Mucosa of descending colon (tissue), 3 donors: ENCODE data around the gene NUDT21. TPM values are rescaled to one million over a fixed set of nuclear protein-coding genes. Genes with fewer than 3 reads are reported as not detected.

ENCODE experiments used
- ATAC-seq: fragments of 200-7000 bp; cut with Tn5 transposase; one replicate; pipeline ENCODE4 v1.9.1; 2020; ENCODE audit warnings: mild to moderate bottlenecking, moderate library complexity
- DNase-seq, 3 donors: peaks; one replicate each; pipeline ENCODE4 v3.0.0-alpha.2; 2020
- H3K36me3 ChIP-seq: fragments of 200-600 bp; one replicate; pipeline ENCODE4 v1.8.0; 2021; ENCODE audit warnings: low read depth, mild to moderate bottlenecking
- H3K4me1 ChIP-seq: fragments of 200-600 bp; one replicate; pipeline ENCODE4 v1.8.0; 2021; ENCODE audit warnings: low read depth, mild to moderate bottlenecking
- H3K4me3 ChIP-seq: fragments of 200-600 bp; one replicate; pipeline ENCODE4 v1.8.0; 2021; ENCODE audit warnings: mild to moderate bottlenecking
- H3K9me3 ChIP-seq: fragments of 200-600 bp; one replicate; pipeline ENCODE4 v1.8.0; 2021; ENCODE audit warnings: mild to moderate bottlenecking
- intact Hi-C, 2 donors: fragments of 100-400 bp; cut with DNase I in 1 of 2; cut with micrococcal nuclease in 1 of 2; formaldehyde crosslinking; loops; one replicate each; pipeline versions ENCODE4 v1.11.0 to v1.11.1; 2022; cut with DNase I, micrococcal nuclease
- total RNA-seq, 3 donors: library from RNA; stranded (reverse); fragmentation: NEBNext Ultra II Directional in 2 of 3; extraction: Animal tissue kit (Norgen Biotek cat#: 25700) in 2 of 3; gene quantifications; one replicate each; pipeline versions ENCODE4 v1.2.1 to v1.2.4, GENCODE V29; 2021 to 2023
- TF ChIP-seq, protein P1 (sequence below): fragments of 200-600 bp; IDR thresholded peaks from one replicate; pipeline ENCODE4 v1.8.0; 2022; ENCODE audit warnings: antibody characterized with exemption, mild to moderate bottlenecking
- donor health status: DM: no; HTN: no; CAD: no; lungs with moderate emphysema.
- donor health status: DM: no; HTN: no; CAD: no.
- donor health status: DM: no; HTN: yes; CAD: no.

NUDT21 gene
- total RNA-seq, 3 donors from 2014 or later = 64.4 to 94.2 (median 74.9) TPM

DNA sequence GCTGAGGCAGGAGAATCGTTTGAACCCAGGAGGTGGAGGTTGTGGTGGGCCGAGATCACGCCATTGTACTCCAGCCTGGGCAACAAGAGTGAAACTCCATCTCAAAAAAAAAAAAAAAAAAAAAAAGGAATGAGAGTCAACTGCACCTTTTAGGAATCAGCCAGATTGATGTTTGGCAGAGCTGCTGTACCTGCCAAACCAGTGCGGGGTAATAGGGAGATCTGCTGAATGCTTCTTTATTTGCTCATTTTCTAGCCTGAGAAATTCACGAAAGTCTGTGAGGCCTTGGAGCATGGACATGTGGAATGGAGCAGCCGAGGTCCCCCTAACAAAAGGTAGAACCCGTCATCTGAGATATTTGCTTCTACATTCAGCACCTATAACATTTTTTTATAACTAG, 18.6 kb upstream of the NUDT21 start:
- Histone ChIP-seq H3K9me3 (no peaks in the 10 kb centered on the region), H3K36me3 (peaks cover 4% of the 10 kb centered on the region), H3K4me3 (no peak overlapping the region), H3K4me1 (no peaks in the 10 kb centered on the region)
- ATAC-seq (no peak), DNase-seq (no peak)
- intact Hi-C loops = no loop called here
- TF ChIP-seq, protein P1, sequence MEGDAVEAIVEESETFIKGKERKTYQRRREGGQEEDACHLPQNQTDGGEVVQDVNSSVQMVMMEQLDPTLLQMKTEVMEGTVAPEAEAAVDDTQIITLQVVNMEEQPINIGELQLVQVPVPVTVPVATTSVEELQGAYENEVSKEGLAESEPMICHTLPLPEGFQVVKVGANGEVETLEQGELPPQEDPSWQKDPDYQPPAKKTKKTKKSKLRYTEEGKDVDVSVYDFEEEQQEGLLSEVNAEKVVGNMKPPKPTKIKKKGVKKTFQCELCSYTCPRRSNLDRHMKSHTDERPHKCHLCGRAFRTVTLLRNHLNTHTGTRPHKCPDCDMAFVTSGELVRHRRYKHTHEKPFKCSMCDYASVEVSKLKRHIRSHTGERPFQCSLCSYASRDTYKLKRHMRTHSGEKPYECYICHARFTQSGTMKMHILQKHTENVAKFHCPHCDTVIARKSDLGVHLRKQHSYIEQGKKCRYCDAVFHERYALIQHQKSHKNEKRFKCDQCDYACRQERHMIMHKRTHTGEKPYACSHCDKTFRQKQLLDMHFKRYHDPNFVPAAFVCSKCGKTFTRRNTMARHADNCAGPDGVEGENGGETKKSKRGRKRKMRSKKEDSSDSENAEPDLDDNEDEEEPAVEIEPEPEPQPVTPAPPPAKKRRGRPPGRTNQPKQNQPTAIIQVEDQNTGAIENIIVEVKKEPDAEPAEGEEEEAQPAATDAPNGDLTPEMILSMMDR = no peak

DNA sequence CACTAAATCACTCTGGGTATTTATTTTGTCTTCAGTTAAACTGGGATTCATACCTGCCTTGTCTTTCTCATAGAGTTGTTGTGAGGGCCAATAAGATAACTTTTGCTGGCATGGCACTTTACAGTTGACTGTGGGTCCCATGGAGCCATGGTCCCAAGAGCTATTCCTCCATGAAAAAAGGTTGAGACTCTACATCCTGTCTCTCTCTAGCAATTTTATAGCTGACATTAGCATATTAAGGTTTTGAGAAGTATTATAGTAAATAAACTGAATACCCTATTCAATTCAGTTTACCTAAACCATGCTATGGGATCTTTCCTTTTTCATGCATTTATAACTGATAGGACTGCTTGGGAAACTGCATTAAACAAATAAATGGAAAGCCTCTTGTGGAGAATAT, 17.7 kb upstream of the NUDT21 start:
- TF ChIP-seq, protein P1 = no peak
- DNase-seq (no peak), ATAC-seq (no peak)
- Histone ChIP-seq H3K4me1 (no peaks in the 10 kb centered on the region), H3K4me3 (no peak overlapping the region), H3K9me3 (no peaks in the 10 kb centered on the region), H3K36me3 (peaks cover 4% of the 10 kb centered on the region)
- intact Hi-C loops = no loop called here

DNA sequence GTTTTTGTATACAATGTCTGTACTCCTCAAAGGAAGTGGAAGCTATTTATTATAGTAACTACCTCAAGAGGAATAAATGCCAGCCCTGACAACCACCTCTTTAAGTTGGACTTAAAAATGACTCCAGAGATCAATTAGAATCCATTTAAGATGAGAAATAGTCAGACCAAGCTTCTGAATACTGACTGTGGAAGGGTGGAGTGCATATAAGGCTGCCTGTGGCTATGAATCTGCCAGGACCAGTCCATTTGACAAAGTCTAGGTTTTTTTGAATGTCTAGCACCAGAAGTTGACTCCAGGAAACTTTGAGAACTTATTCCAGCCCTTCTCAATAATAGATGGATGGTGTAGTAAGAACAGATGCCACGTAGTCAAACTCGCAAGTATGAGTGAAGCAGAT, 15.2 kb upstream of the NUDT21 start:
- ATAC-seq = no peak
- intact Hi-C loops = no loop called here
- Histone ChIP-seq H3K4me1 (no peaks in the 10 kb centered on the region), H3K4me3 (no peak overlapping the region), H3K36me3 (peaks cover 4% of the 10 kb centered on the region), H3K9me3 (no peaks in the 10 kb centered on the region)
- no peak for DNase-seq
- TF ChIP-seq, protein P1 = no peak

DNA sequence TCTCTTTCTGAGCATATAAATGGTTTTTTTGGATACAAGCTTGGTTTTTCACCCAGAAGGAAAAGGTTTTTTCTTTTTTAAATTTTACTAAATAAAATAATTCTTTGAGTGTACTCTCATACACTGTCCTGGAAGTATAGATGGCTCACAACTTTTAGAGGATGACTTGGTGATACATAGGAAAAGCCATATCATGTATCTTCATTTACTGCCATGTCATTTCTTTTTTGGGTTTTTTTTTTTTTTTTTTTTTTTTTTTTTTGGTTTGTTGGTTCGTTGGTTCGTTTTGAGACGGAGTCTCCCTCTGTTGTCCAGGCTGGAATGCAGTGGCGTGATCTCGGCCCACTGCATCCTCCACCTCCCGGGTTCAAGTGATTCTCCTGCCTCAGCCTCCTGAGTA, 12.0 kb upstream of the NUDT21 start:
- no peak overlapping the region for H3K4me3 ChIP-seq
- H3K4me1 ChIP-seq = no peaks in the 10 kb centered on the region
- H3K36me3 ChIP-seq = peaks cover 4% of the 10 kb centered on the region
- DNase-seq (no peak), ATAC-seq (no peak)
- intact Hi-C loops = no loop called here
- TF ChIP-seq, protein P1 = no peak
- H3K9me3 ChIP-seq = no peaks in the 10 kb centered on the region

DNA sequence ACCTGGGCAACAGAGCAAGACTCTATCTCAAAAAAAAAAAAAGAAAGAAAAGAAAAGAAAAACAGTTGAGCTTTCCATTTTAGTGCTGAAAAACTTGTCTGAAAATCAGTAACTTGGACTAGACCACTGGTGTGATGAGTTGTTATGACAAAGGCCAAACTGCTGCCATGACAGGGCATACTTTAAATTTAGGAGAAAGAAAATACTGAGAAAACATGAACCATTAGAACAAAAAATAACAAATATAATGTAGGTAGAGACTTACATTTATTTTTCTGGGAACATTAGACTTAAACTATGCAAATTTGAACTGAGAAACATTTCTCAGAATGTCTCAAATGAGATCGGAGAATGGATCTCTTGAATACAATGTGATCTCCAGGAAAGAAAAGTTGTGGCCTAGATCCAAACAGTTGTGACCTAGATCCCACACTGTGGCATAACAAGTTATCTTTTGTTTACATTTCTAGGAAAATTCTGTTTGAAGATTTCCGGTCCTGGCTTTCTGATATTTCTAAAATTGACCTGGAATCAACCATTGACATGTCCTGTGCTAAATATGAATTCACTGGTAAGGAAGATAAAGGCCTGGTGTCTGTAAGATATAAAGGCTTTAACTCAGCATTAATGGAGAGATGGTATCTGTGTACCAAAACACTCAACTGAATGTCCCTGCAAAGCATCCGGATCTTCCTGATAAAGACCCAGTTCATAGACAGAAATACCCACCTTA, 11.1 kb upstream of the NUDT21 start:
- TF ChIP-seq, protein P1 = no peak
- Histone ChIP-seq H3K4me1 (no peaks in the 10 kb centered on the region), H3K4me3 (no peak overlapping the region), H3K36me3 (peaks cover 4% of the 10 kb centered on the region), H3K9me3 (no peaks in the 10 kb centered on the region)
- intact Hi-C loops = no loop called here
- DNase-seq (no peak), ATAC-seq (no peak)
